GM18867 (cell line): ENCODE data around the gene SAC3D1.

Source experiments
- ATAC-seq: cut with Tn5 transposase; IDR thresholded peaks from one replicate; pipeline ENCODE4 v1.9.1; 2021; ENCODE audit warnings: mild to moderate bottlenecking, moderate library complexity; ENCODE audit not compliant: unreplicated experiment

Gene SAC3D1

DNA sequence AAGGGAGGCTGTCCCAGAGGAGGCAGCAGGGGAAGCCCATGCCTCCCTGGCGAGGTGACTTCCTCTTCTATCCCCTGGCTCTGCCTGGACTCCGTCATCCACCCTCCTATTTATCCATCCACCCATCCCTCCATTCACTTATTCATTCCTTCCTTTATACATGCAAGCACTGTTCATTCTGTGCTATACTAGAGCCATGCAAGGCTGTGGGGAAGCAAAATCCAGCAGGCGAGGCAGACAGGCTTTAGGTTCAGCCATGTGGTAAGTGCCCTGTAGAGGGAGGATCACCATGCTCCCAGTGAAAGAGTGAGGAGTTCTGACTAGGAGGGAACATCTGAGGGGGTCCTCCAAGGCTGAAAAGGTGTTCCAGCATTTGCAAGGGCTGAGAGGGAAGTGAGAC lies 18.5 kb downstream of the SAC3D1 start:
- no peak for ATAC-seq

- ATAC-seq = no peak
These were observed 19.2 kb downstream of the SAC3D1 start for GRCh38 chr11:65059959-65060824.

- no peak for ATAC-seq
These were observed 20.0 kb downstream of the SAC3D1 start for GRCh38 chr11:65060913-65061408.

- ATAC-seq = no peak
These were observed 22.5 kb downstream of the SAC3D1 start for GRCh38 chr11:65063532-65063931.

DNA sequence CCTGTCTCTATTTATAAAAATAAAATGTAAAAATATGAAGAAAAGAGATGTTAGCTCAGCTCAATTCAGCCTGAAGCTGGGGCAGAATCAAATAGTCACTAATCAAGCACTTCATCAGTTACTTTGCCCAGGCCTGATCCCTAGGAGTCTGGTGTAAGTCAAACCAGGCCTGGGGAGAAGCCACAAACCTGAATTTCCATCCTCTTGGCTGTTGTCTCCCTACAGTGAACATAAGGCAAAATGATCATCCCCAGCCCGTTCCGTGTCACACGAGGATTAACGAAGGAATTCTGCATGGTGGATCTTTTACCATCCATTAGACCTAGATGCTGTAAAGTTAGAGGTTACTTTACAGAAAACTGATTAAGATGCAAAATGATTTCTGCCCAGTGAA lies 23.8 kb downstream of the SAC3D1 start:
- no peak for ATAC-seq

GRCh38 chr11:65065851-65066250 lies 24.8 kb downstream of the SAC3D1 start:
- no peak for ATAC-seq

DNA sequence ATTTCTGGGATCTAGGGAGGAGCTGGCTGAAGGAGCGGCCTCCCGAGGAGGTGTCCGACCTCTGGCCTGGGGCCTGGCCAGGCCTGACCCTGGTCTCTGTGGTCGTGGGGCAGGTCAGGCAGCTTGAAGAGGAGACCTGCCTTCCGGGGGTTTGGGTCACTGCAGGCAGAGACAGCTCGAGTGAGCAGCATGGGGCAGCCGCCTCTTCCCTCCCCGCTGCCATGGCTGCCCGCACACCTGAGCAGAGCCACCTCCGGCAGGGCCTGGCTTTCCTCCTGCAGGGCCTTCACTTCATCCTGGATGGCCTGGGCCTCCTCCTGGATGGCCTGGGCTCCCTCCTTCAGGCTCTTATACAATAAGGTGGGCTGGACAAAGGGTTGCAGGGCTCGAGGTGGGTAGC lies 25.3 kb downstream of the SAC3D1 start:
- ATAC-seq = no peak

- no peak for ATAC-seq
These were observed 25.8 kb downstream of the SAC3D1 start for GRCh38 chr11:65066805-65067291.

GRCh38 chr11:65067446-65067845 lies 26.4 kb downstream of the SAC3D1 start:
- no peak for ATAC-seq

- ATAC-seq = no peak
These were observed 28.2 kb downstream of the SAC3D1 start for GRCh38 chr11:65069217-65069616.

- ATAC-seq = no peak
These were observed 31.1 kb downstream of the SAC3D1 start for GRCh38 chr11:65071907-65072630.

DNA sequence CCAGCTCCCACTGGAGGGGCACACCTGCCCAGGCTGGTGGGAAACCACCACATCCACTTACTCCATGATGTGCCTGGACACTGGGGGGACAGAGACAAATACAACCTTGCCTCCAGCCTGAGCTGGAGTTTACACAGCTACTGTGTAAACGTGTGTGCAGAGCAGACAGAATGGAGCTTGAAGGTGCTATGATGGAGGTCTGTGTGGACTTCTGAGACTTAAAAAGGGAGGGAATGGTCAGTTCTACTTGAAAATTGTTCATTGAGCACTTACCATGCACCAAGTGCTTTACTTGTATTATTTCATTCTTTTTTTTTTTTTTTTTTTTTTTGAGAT lies 31.6 kb downstream of the SAC3D1 start:
- no peak for ATAC-seq

DNA sequence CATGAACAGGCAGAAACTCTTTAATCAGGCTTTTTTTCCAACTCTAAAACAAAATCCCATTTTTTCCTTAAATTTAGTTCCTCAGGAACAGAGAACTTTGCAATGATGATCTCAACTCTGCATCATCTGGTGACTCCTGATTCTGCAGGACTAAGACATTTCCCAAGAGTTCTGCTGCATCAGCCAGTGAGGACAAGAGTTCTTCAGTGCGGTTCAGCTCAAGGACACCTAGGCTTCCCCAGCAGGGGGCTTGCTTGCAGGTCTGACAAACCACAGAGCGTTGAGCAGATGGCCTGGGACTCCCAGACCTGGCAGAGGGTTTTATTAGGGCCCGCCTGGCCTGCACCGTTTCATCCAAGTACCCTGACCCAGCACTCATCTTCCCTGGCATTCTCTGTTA lies 36.4 kb downstream of the SAC3D1 start:
- no peak for ATAC-seq

- peak; percentile 58 for ATAC-seq
These were observed 37.1 kb downstream of the SAC3D1 start for GRCh38 chr11:65078151-65078550.

DNA sequence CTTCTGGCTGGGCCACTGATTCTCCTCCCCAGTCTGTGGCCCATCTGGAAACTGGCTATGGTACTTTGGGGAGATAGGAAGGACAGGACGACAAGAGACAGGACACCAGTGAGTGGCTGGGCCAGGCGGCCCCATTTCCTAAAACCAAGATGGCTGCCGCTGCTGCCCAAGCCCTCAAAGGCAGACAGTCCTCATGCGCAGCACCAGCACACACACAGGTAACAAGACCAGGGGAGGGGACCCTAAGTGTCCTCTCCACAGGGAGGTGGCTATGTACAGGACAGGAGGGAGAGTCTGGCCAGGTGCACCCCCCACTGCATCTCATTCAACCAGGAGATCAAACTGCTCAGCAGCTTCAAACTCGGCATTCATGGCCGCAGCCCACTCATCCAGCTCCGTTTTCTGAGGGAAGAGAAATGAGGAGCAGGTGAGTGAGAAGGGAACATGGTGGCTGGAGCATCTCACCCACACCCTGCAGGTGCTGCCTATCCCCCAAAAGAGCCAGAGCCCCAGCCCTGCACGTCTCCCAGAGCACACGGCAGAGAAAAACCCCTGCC lies 37.9 kb downstream of the SAC3D1 start:
- ATAC-seq = no peak

DNA sequence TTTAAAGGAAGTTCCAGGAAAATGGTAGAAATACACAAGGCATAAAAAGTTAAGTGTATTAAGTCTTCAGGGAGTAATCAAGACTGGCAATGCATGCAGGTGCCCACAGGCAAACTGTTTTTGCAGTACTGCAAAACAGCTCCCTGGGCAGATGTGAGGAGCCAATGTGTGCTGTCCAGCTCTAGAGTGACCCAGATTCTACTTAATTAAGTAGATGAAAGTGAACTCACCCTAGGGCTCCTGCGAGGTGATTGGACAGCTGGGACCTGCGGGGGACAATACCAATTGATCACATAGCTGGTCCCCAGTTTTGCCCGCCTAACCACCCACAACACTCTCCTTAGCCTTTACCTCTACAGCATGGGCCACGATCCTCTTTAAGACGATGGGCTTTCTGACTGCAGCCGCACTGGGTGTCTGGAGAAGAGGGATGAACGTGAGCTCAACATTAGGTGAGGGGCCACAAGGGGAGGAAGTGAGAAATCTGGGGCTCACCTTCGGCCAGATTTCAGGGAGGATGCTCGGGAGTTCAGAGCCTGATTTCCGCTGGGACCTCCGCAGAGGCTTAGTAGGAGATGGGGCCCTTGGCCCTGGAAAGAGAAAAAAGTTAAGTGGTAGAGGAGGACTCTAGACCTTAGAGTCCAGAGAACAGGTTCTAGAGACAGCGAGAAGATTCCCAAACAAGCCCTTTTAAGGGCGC lies 42.3 kb downstream of the SAC3D1 start:
- peak; percentile 4 for ATAC-seq

- ATAC-seq = peak; percentile 80
These were observed 43.0 kb downstream of the SAC3D1 start, which contains the start of the genes CDCA5 and ZFPL1 for GRCh38 chr11:65083834-65084597. Gene CDCA5, minus strand, starts transcription at chr11:65084040. Its CDS starts 62 bp downstream, at chr11:65083978. Gene ZFPL1, plus strand, starts transcription at chr11:65084222. Its CDS starts 477 bp downstream, at chr11:65084699.

DNA sequence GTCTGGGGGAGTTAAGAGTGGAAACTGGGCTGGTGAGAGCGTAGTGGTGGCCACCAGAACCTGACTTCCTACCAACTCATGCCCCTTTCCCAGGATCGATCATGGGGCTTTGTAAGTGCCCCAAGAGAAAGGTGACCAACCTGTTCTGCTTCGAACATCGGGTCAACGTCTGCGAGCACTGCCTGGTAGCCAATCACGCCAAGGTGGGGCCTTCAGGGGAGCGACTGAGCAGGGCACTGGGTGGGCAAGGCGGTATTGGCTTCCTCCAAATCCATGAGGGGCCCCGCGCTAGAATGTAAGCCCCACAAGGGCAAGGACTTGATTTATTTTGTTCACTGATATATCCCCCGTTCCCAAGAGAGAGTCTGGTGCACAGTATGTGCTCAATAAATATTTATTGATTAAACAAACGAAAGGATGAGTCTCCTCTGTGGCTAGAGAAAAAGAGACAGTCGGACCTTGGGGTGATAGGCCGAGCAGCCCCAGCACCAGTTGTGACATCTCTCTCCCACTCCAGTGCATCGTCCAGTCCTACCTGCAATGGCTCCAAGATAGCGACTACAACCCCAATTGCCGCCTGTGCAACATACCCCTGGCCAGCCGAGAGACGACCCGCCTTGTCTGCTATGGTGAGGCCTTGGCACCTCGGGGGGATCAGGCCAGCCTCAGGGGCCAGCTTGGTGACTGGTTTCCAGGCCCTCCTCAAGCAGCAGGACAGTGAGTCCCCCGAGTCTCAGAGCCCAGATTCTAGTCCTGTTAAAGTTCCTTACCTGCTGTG lies 43.8 kb downstream of the SAC3D1 start:
- peak; percentile 4 for ATAC-seq

DNA sequence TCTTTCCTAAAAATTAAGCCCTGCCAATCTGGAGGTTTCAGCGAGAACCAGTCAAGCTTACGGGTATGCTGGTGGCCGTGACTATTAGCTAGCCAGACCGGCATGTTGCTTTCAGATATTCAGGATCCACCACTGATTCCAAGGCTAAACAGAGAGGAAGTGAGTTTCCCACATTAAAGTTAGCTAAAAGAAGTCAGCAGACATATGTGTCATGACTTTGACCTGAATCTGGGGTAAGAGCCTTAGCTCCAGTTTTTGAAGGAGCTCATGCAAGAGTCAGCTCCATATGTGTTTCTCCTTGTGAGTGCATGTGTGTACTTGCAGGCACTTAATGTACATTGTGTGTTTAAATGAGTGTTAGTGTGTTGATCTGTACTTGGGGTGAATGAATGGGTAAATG lies 44.4 kb downstream of the SAC3D1 start:
- no peak for ATAC-seq
